Gastrocnemius medialis (tissue), 4 donors: ENCODE measurements around the gene KDM6A. TPM values are rescaled to one million over a fixed set of nuclear protein-coding genes. Genes with fewer than 3 reads are reported as not detected.
"Not testable (repeated sequence)": the region's sequence is repeated elsewhere in the genome, so short reads cannot be mapped to it uniquely, and the experiment has no call there.

Source experiments
- ATAC-seq, 2 donors: fragments of 150-250 bp; one replicate each; pipeline ENCODE4 v1.9.1; 2016
- DNase-seq, 2 donors: peaks; one replicate each; pipeline ENCODE4 v3.0.0-alpha.2; 2019
- H3K27ac ChIP-seq, 4 donors: fragments of 200-600 bp; sonication (generic); 1 replicate in 1 of 4; 2 replicates in 3 of 4; pipeline ENCODE4 v1.5.1; 2016 to 2018; ENCODE audit warnings: mild to moderate bottlenecking in 2 of 4, moderate library complexity in 1 of 4
- H3K27me3 ChIP-seq, 3 donors: fragments of 200-600 bp; sonication (generic) in 2 of 3; 1 replicate in 1 of 3; 2 replicates in 2 of 3; pipeline versions ENCODE4 v1.5.1 to v1.6.0; 2016 to 2019; ENCODE audit warnings: mild to moderate bottlenecking in 1 of 3, moderate library complexity in 1 of 3
- H3K36me3 ChIP-seq, 2 donors: fragments of 200-600 bp; sonication (generic) in 1 of 2; one replicate each; pipeline ENCODE4 v1.5.1; 2017 to 2018
- H3K4me1 ChIP-seq, 2 donors: fragments of 200-600 bp; sonication (generic) in 1 of 2; one replicate each; pipeline ENCODE4 v1.5.1; 2016 to 2017; ENCODE audit warnings: mild to moderate bottlenecking in 2 of 2
- H3K4me3 ChIP-seq, 4 donors: fragments of 200-600 bp; sonication (generic) in 3 of 4; 1 replicate in 1 of 4; 2 replicates in 3 of 4; pipeline ENCODE4 v1.5.1; 2016 to 2019; ENCODE audit warnings: mild to moderate bottlenecking in 2 of 4
- H3K9me3 ChIP-seq, 3 donors: fragments of 200-600 bp; sonication (generic) in 2 of 3; 1 replicate in 1 of 3; 2 replicates in 2 of 3; pipeline ENCODE4 v1.5.1; 2016 to 2019
- POLR2A ChIP-seq, 2 donors: fragments of 450-650 bp; IDR thresholded peaks; one replicate each; pipeline ENCODE4 v1.6.1; 2017; ENCODE audit warnings: antibody characterized with exemption in 2 of 2, mild to moderate bottlenecking in 2 of 2, moderate library complexity in 2 of 2
- in situ Hi-C, 4 donors: fragments of 200-750 bp; cut with MboI; loops; one replicate each; pipeline versions ENCODE4 v1.15.0 to v1.8.0; 2017; ENCODE audit warnings: low sequenced_read_pairs in 4 of 4
- intact Hi-C: fragments of 100-400 bp; cut with DNase I; formaldehyde crosslinking; loops from one replicate; pipeline ENCODE4 v1.15.1; 2023; ENCODE audit warnings: low total_unique reads
- total RNA-seq, 4 donors: library from RNA; depleted of rRNA; stranded (reverse); fragments of >200 nt; gene quantifications; one replicate each; pipeline versions ENCODE4 v1.1.0 to v1.2.3, GENCODE V29; 2016
- TF ChIP-seq, protein P1 (sequence below), 5 experiments: fragments of 450-650 bp in 3 of 5; fragments of 200-600 bp in 2 of 5; sonication (generic) in 2 of 5; IDR thresholded peaks in 4 of 5; conservative IDR thresholded peaks in 1 of 5; 1 replicate in 4 of 5; 2 replicates in 1 of 5; pipeline ENCODE4 v1.5.1; 2016 to 2019; ENCODE audit warnings: antibody characterized with exemption in 5 of 5, mild to moderate bottlenecking in 3 of 5, moderate library complexity in 3 of 5

KDM6A gene
- total RNA-seq, 4 donors from 2014 or later: 14.3 to 29.2 (median 20.1) TPM

DNA sequence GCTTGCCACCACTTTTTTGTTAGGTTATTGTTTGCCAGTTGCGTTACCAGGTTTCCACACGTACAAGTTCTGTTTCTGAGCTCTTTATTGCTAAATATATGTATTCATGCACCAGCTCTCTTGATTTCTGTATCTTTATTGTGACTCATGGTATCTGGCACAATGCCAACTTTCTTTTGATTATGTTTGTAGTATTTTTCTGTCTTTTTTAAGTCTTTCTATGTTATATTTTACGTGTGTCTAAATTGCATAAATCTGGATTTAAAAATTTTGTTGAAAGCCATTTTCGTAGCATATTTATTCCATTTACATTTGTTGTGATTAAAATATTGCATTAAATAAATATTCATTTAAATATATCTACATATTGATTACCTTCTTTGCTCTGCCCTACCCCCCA lies 73.8 kb downstream of the KDM6A start:
- in situ Hi-C loops: no loop called here
- TF ChIP-seq, protein P1, sequence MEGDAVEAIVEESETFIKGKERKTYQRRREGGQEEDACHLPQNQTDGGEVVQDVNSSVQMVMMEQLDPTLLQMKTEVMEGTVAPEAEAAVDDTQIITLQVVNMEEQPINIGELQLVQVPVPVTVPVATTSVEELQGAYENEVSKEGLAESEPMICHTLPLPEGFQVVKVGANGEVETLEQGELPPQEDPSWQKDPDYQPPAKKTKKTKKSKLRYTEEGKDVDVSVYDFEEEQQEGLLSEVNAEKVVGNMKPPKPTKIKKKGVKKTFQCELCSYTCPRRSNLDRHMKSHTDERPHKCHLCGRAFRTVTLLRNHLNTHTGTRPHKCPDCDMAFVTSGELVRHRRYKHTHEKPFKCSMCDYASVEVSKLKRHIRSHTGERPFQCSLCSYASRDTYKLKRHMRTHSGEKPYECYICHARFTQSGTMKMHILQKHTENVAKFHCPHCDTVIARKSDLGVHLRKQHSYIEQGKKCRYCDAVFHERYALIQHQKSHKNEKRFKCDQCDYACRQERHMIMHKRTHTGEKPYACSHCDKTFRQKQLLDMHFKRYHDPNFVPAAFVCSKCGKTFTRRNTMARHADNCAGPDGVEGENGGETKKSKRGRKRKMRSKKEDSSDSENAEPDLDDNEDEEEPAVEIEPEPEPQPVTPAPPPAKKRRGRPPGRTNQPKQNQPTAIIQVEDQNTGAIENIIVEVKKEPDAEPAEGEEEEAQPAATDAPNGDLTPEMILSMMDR (IDR thresholded peaks at IDR 0.05 in 4 of 5, conservative IDR thresholded peaks at IDR 0.05 in 1 of 5): no peak
- intact Hi-C loops: no loop called here
- no peak for ATAC-seq
- Histone ChIP-seq H3K4me1 (peaks cover 0 to 15% of the 10 kb centered on the region in 2 donors), H3K27ac (no peak overlapping the region), H3K27me3 (no peaks in the 10 kb centered on the region), H3K4me3 (no peak overlapping the region), H3K36me3 (no peaks in the 10 kb centered on the region), H3K9me3 (no peaks in the 10 kb centered on the region)
- no peak for DNase-seq

DNA sequence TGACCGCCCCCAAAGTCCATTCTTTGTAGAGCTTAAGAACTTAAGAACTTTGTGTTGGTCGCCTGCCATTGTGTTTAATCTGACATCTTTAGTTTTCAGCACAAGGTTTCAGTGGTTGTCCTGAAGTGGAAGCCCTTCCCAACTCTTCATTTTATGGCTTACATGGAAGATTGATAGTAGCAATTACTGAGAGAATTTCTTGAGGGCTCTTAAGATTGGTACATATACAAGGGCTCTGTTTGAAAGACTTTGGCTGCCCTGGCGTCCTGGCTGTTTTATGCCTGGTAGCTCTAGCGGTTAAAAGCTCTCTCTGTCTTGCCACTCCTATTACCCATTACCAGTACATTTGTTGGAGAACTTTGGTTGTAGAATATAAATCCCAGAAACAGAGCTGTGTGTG lies 75.0 kb downstream of the KDM6A start:
- Histone ChIP-seq H3K27me3 (no peaks in the 10 kb centered on the region), H3K36me3 (no peaks in the 10 kb centered on the region), H3K4me3 (no peak overlapping the region), H3K4me1 (peaks cover 0 to 25% of the 10 kb centered on the region in 2 donors), H3K27ac (no peak overlapping the region), H3K9me3 (no peaks in the 10 kb centered on the region)
- no peak for DNase-seq
- TF ChIP-seq, protein P1 (IDR thresholded peaks at IDR 0.05 in 4 of 5, conservative IDR thresholded peaks at IDR 0.05 in 1 of 5): no peak
- TF ChIP-seq POLR2A (IDR thresholded peaks at IDR 0.05): no peak
- no peak for ATAC-seq
- intact Hi-C loops (no loop called here), in situ Hi-C loops (no loop called here)

DNA sequence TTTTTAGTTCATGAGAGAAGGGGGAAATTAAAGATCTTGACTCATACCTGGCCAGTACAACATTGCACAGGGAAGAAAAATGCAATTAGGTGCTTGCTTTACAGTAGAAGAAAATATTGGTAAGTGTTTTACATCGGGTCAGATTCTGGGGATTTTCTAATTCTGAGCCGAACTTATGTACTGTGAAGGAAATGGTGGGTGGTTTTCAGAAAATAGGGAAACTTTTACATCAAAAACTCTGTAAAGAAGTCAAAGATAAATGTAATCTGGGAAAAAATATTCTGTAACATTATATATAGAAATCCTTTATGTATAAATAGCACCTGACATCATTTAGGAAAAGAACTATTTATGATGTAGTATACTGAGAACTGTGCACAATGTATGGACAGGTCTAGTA lies 75.4 kb downstream of the KDM6A start:
- intact Hi-C loops (no loop called here), in situ Hi-C loops (no loop called here)
- Histone ChIP-seq H3K27me3 (no peaks in the 10 kb centered on the region), H3K9me3 (no peaks in the 10 kb centered on the region), H3K36me3 (no peaks in the 10 kb centered on the region), H3K4me1 (peaks cover 0 to 27% of the 10 kb centered on the region in 2 donors), H3K27ac (no peak overlapping the region), H3K4me3 (no peak overlapping the region)
- ATAC-seq (no peak), DNase-seq (no peak)
- TF ChIP-seq, protein P1 (IDR thresholded peaks at IDR 0.05 in 4 of 5, conservative IDR thresholded peaks at IDR 0.05 in 1 of 5): no peak
- no peak for TF ChIP-seq POLR2A (IDR thresholded peaks at IDR 0.05)

DNA sequence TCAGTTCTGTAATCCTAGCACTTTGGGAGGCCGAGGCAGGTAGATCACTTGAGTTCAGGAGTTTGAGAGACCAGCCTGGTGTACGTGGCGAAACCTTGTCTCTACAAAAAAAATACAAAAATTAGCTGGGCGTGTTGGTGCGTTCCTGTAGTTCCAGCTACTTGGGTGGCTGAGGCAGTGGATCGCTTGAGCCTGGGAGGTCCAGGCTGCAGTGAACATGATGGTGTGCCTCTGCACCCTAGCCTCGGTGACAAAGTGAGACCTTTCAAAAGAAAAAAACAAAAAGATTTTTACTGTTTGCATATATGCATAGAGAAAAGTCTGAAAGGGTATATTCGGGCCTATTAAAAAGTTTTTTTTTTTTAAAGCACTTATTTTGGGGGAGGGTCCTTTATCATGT lies 76.1 kb downstream of the KDM6A start:
- H3K36me3 ChIP-seq: no peaks in the 10 kb centered on the region
- H3K9me3 ChIP-seq: no peaks in the 10 kb centered on the region
- intact Hi-C loops (no loop called here), in situ Hi-C loops (no loop called here)
- DNase-seq: no peak
- H3K27ac ChIP-seq: no peak overlapping the region
- ATAC-seq: no peak
- TF ChIP-seq, protein P1 (IDR thresholded peaks at IDR 0.05 in 4 of 5, conservative IDR thresholded peaks at IDR 0.05 in 1 of 5): no peak
- no peak for TF ChIP-seq POLR2A (IDR thresholded peaks at IDR 0.05)
- H3K27me3 ChIP-seq: no peaks in the 10 kb centered on the region
- H3K4me1 ChIP-seq: peaks cover 0 to 34% of the 10 kb centered on the region in 2 donors
- H3K4me3 ChIP-seq: no peak overlapping the region

DNA sequence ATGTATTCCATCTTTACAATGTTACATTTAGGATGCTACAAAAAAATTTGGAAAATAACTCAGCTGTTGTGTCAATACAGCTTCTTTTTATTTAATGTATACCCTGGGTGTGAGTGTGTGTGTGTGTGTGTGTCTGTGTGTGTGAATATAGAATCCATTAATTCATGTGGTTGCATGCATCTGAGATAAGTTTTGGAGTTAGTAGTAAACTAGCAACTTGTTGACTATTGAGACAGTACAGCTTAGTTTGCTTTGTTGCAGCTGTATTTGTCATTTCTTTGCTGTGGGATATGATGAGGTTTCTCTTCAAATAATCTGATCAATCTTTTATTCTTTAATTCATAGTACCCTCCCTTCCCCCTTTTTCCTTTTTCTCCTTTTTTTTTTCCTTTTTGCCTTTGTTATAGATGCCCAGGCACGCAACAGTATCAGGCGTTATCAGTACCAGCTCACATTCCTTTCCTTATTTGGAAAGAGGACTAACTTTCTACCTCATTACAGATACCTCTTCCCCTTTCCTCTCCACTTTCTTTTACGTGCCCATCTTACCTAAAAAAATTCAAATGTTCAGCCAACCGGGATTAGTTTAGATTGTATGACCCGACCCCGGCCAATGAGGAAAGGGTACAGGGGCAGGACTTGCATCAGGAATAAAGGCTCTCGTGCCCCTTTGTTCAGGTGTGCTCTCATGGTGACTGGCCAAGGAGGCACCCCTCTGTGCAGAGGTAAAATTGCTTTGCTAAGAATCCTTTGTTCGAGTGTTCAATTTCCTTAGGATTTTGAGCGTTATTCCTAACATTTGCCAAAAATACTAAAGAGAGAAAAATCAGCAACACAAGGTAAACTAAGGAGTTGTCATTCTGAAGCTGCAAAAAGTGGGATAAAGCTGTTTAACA lies 77.7 kb downstream of the KDM6A start:
- in situ Hi-C loops, H3K27me3 ChIP-seq, intact Hi-C loops, H3K27ac ChIP-seq, DNase-seq, H3K36me3 ChIP-seq, H3K9me3 ChIP-seq, ATAC-seq, H3K4me3 ChIP-seq: not testable (repeated sequence)
- H3K4me1 ChIP-seq: peaks cover 0 to 45% of the 10 kb centered on the region in 2 donors
